Lung (tissue), 12 donors: ENCODE measurements around the gene FASN. TPM values are rescaled to one million over a fixed set of nuclear protein-coding genes. Genes with fewer than 3 reads are reported as not detected.

Experiments used
- ATAC-seq: fragments of 200-7000 bp; cut with Tn5 transposase; one replicate; pipeline ENCODE4 v1.9.1; 2020; ENCODE audit warnings: moderate number of reproducible peaks; ENCODE audit not compliant: insufficient read depth, low FRiP score
- DNase-seq, 3 donors: peaks; one replicate each; pipeline ENCODE4 v3.0.0-alpha.2; 2013 to 2017
- H3K27ac ChIP-seq, 2 donors: one replicate each; pipeline ENCODE4 v1.5.1; 2013; ENCODE audit warnings: mild to moderate bottlenecking in 2 of 2, moderate library complexity in 2 of 2, control low read depth in 1 of 2, inconsistent platforms in 1 of 2, low read depth in 1 of 2, low read length in 1 of 2
- H3K27me3 ChIP-seq, 3 donors: one replicate each; pipeline ENCODE4 v1.5.1; 2013; ENCODE audit warnings: low read length in 2 of 3; ENCODE audit not compliant: control insufficient read depth in 3 of 3, insufficient read depth in 3 of 3
- H3K36me3 ChIP-seq, 4 donors: one replicate each; pipeline ENCODE4 v1.5.1; 2013; ENCODE audit warnings: low read length in 4 of 4, mild to moderate bottlenecking in 1 of 4, moderate library complexity in 1 of 4; ENCODE audit not compliant: control insufficient read depth in 4 of 4, insufficient read depth in 4 of 4
- H3K4me1 ChIP-seq, 5 donors: one replicate each; pipeline ENCODE4 v1.5.1; 2013; ENCODE audit warnings: low read length in 5 of 5, mild to moderate bottlenecking in 2 of 5, moderate library complexity in 1 of 5; ENCODE audit not compliant: control insufficient read depth in 5 of 5, insufficient read depth in 5 of 5
- H3K4me3 ChIP-seq: one replicate; pipeline ENCODE4 v1.5.1; 2013; ENCODE audit warnings: mild to moderate bottlenecking, control low read depth, moderate library complexity
- H3K9ac ChIP-seq, 2 donors: one replicate each; pipeline ENCODE4 v1.5.1; 2013; ENCODE audit warnings: low read length in 2 of 2, control low read depth in 1 of 2; ENCODE audit not compliant: insufficient read depth in 1 of 2
- H3K9me3 ChIP-seq, 4 donors: one replicate each; pipeline ENCODE4 v1.5.1; 2013; ENCODE audit warnings: low read length in 3 of 4, mild to moderate bottlenecking in 1 of 4, moderate library complexity in 1 of 4; ENCODE audit not compliant: control insufficient read depth in 4 of 4, insufficient read depth in 3 of 4
- WGBS, 2 donors: extraction: QIAGEN DNeasy Blood & Tissue Kit; methylation state at CpG; one replicate each; pipeline ENCODE4 v1.1.7; 2013; 5-methylcytosine and 5-hydroxymethylcytosine counted together
- polyA plus RNA-seq, 2 donors: library from polyadenylated mRNA; stranded (reverse); fragments of 200-250 nt; gene quantifications; one replicate each; pipeline ENCODE4 v1.2.1, GENCODE V29; 2013
- total RNA-seq, 2 donors: library from RNA; depleted of rRNA in 1 of 2; stranded (reverse); fragments of >200 nt in 1 of 2; gene quantifications; one replicate each; pipeline ENCODE4 v1.2.1, GENCODE V29; 2014 to 2021
- TF ChIP-seq, protein P1 (sequence below): IDR thresholded peaks from 2 replicates; pipeline ENCODE4 v1.5.1; 2012; ENCODE audit warnings: mild to moderate bottlenecking; ENCODE audit errors: control extremely low read depth, extremely low read depth
- donor health status: control.
- donor health status: control.
- donor health status: Bipolar disorder and iron deficiency.
- donor health status: healthy.
- donor health status: DM: yes; HTN: yes; CAD: no.

FASN gene
- total and polyA plus RNA-seq, 4 donors, result 46.2 to 604 (median 212) TPM

DNA sequence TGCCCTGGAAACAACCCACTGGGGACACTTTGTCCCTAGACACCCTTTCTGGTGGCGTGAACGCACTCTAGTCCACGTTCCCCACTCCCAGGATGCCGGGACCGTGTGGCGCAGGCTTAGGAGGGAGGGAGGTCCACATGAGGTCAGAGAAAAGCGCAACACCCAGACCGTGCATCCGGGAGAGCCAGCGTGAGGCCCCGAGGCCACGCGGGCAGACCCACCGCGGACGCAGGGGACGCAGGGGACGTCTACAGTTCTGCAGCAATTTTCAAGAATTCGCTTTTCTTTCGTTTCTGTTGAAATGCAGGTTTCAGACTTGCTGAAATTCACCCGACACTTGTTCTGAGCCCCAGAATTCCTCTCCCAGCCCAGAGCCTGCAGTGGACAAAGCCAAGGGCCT, 51.1 kb downstream of the FASN start:
- H3K9me3 ChIP-seq, result no peaks in the 10 kb centered on the region
- H3K4me3 ChIP-seq, result no peak overlapping the region
- TF ChIP-seq, protein P1, sequence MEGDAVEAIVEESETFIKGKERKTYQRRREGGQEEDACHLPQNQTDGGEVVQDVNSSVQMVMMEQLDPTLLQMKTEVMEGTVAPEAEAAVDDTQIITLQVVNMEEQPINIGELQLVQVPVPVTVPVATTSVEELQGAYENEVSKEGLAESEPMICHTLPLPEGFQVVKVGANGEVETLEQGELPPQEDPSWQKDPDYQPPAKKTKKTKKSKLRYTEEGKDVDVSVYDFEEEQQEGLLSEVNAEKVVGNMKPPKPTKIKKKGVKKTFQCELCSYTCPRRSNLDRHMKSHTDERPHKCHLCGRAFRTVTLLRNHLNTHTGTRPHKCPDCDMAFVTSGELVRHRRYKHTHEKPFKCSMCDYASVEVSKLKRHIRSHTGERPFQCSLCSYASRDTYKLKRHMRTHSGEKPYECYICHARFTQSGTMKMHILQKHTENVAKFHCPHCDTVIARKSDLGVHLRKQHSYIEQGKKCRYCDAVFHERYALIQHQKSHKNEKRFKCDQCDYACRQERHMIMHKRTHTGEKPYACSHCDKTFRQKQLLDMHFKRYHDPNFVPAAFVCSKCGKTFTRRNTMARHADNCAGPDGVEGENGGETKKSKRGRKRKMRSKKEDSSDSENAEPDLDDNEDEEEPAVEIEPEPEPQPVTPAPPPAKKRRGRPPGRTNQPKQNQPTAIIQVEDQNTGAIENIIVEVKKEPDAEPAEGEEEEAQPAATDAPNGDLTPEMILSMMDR, result no peak
- H3K36me3 ChIP-seq, result peaks cover 0 to 25% (median 4%) of the 10 kb centered on the region in 4 donors
- H3K27ac ChIP-seq, result no peak overlapping the region
- DNase-seq (no peak), ATAC-seq (no peak)
- peaks cover 0 to 10% (median 4%) of the 10 kb centered on the region in 5 donors for H3K4me1 ChIP-seq
- H3K27me3 ChIP-seq, result no peaks in the 10 kb centered on the region
- 92 to 93% methylated on average over 21 of the region's 21 CpGs for WGBS, 2 donors
- no peak overlapping the region for H3K9ac ChIP-seq

DNA sequence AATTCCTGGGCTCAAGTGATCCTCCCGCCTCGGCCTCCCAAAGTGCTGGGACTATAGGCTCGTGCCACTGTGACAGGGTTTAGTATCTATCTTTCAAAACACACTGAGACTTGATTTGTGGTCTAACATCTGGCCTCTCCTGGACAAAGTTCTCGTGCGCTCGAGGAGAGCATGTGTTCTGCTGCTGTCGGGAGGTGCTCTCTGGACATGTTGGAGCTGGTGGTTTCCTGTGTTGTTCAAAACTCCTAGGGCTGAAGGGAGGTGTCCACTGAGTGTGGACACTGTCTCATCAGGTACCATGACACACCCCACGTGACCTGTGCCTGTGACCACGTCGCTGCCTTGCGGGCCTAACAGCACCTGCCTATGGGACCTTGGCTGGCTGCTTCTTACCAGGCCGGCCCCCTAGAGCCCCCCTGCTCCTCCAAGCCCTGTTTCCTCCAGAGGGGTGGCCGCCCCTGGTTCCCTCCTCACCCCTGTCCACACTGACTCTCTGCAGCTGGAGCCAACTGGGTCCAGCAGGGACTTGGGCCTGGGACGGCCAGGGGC, 52.0 kb downstream of the FASN start:
- 83 to 86% methylated on average over 14 of the region's 14 CpGs for WGBS, 2 donors
- no peak for ATAC-seq
- no peak overlapping the region for H3K4me3 ChIP-seq
- no peak for DNase-seq
- no peak overlapping the region for H3K27ac ChIP-seq
- no peaks in the 10 kb centered on the region for H3K27me3 ChIP-seq
- H3K4me1 ChIP-seq, result peaks cover 0 to 10% (median 4%) of the 10 kb centered on the region in 5 donors
- H3K36me3 ChIP-seq, result peaks cover 0 to 25% (median 4%) of the 10 kb centered on the region in 4 donors
- no peaks in the 10 kb centered on the region for H3K9me3 ChIP-seq
- TF ChIP-seq, protein P1, result no peak
- no peak overlapping the region for H3K9ac ChIP-seq

DNA sequence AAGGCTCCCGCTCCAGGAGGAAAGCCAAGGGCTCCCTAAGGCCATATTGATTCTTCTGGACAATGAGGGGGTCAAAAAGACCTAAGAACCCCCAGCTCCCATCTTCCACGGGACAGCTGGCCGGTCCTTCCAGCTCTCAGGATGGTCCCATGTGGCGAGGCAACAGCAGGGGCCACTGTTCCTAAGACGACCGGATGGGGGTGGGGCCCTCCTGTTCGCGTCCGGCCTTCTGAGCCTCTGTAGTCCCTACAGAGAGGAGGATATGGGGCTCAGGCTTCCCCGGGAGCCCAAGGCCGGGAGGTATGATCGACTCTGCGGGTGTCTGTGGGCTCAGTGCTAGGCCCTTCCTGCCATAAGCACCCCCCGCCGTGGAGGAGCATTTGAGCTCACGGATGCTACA, 54.5 kb downstream of the FASN start:
- H3K27me3 ChIP-seq, result no peaks in the 10 kb centered on the region
- no peaks in the 10 kb centered on the region for H3K9me3 ChIP-seq
- H3K4me3 ChIP-seq, result no peak overlapping the region
- no peak overlapping the region for H3K27ac ChIP-seq
- ATAC-seq, result no peak
- no peak for DNase-seq
- no peaks in the 10 kb centered on the region for H3K4me1 ChIP-seq
- TF ChIP-seq, protein P1, result no peak
- 75 to 85% methylated on average over 16 of the region's 16 CpGs for WGBS, 2 donors
- H3K9ac ChIP-seq, result no peak overlapping the region
- peaks cover 0 to 15% (median 2%) of the 10 kb centered on the region in 4 donors for H3K36me3 ChIP-seq

DNA sequence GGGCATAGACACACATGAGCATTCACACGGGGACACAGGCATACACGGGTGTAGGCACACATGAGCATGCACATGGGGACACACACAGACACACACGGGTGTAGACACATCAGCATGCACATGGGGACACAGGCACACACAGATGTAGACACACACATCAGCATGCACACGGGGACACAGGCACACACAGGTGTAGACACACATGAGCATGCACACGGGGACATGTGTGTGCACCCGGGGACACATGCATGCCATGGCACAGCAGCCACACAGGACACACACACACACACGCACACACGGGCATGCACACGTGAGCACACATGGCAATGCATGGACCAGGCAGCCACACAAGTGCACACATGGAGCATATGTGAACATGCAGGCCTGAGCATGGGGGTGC, 55.4 kb downstream of the FASN start:
- 88 to 94% methylated on average over 9 of the region's 9 CpGs for WGBS, 2 donors
- TF ChIP-seq, protein P1, result no peak
- H3K4me3 ChIP-seq, result no peak overlapping the region
- H3K4me1 ChIP-seq, result peaks cover 0 to 4% (median 0%) of the 10 kb centered on the region in 5 donors
- no peak for DNase-seq
- ATAC-seq, result no peak
- no peak overlapping the region for H3K27ac ChIP-seq
- H3K36me3 ChIP-seq, result peaks cover 0 to 9% (median 2%) of the 10 kb centered on the region in 4 donors
- no peaks in the 10 kb centered on the region for H3K27me3 ChIP-seq
- H3K9ac ChIP-seq, result no peak overlapping the region
- H3K9me3 ChIP-seq, result no peaks in the 10 kb centered on the region
